Neural progenitor cell (in vitro differentiated cells): ENCODE data around the gene C3orf52. TPM values are rescaled to one million over a fixed set of nuclear protein-coding genes. Genes with fewer than 3 reads are reported as not detected.
A peak's percentile ranks its signal among the peaks of the same experiment; 100 is the strongest.

Experiments
- DNase-seq: peaks from one replicate; pipeline ENCODE4 v3.0.0-alpha.2; 2016; ENCODE audit warnings: low spot score
- H2AFZ ChIP-seq: fragments of 200-600 bp; sonication (generic); replicated peaks from 2 replicates; pipeline ENCODE4 v1.6.1; 2016; ENCODE audit warnings: antibody characterized with exemption
- H3F3A ChIP-seq: fragments of 200-600 bp; sonication (generic); 2 replicates; pipeline ENCODE4 v1.6.1; 2016; ENCODE audit warnings: antibody characterized with exemption, low read depth
- H3K27ac ChIP-seq: fragments of 200-600 bp; sonication (generic); 2 replicates; pipeline ENCODE4 v1.5.1; 2016; ENCODE audit warnings: mild to moderate bottlenecking
- H3K27me3 ChIP-seq: fragments of 200-600 bp; sonication (generic); 2 replicates; pipeline ENCODE4 v1.6.1; 2016; ENCODE audit warnings: mild to moderate bottlenecking, moderate library complexity
- H3K36me3 ChIP-seq: fragments of 200-600 bp; sonication (generic); 2 replicates; pipeline ENCODE4 v1.5.1; 2016
- H3K4me1 ChIP-seq: fragments of 200-600 bp; sonication (generic); 2 replicates; pipeline ENCODE4 v1.6.1; 2016; ENCODE audit warnings: mixed run types
- H3K4me2 ChIP-seq: fragments of 200-600 bp; sonication (generic); 2 replicates; pipeline ENCODE4 v1.6.1; 2016
- H3K4me3 ChIP-seq: fragments of 200-600 bp; sonication (generic); 2 replicates; pipeline ENCODE4 v1.5.1; 2016
- H3K79me2 ChIP-seq: fragments of 200-600 bp; sonication (generic); 2 replicates; pipeline ENCODE4 v1.6.1; 2016; ENCODE audit warnings: low read depth
- H3K9ac ChIP-seq: fragments of 200-600 bp; sonication (generic); 2 replicates; pipeline ENCODE4 v1.6.1; 2016
- H3K9me3 ChIP-seq: fragments of 200-600 bp; sonication (generic); 2 replicates; pipeline ENCODE4 v1.5.1; 2016; ENCODE audit warnings: low read depth
- H4K20me1 ChIP-seq: fragments of 200-600 bp; sonication (generic); 2 replicates; pipeline ENCODE4 v1.6.1; 2016; ENCODE audit warnings: low read depth
- H3K27ac Mint-ChIP-seq: 3 replicates; pipeline ENCODE4 v1.8.0; 2021; ENCODE audit warnings: mixed read lengths
- H3K27me3 Mint-ChIP-seq: 2 replicates; pipeline ENCODE4 v1.8.0; 2022; ENCODE audit warnings: low read depth, mild to moderate bottlenecking, inconsistent platforms, moderate library complexity, mixed read lengths; ENCODE audit not compliant: insufficient read depth
- H3K36me3 Mint-ChIP-seq: 3 replicates; pipeline ENCODE4 v1.8.0; 2021; ENCODE audit warnings: mixed read lengths
- H3K4me1 Mint-ChIP-seq: 3 replicates; pipeline ENCODE4 v1.8.0; 2021; ENCODE audit warnings: mixed read lengths
- H3K4me3 Mint-ChIP-seq: 3 replicates; pipeline ENCODE4 v1.8.0; 2021; ENCODE audit warnings: mild to moderate bottlenecking, moderate library complexity, mixed read lengths
- H3K9me3 Mint-ChIP-seq: 3 replicates; pipeline ENCODE4 v1.8.0; 2020; ENCODE audit warnings: mixed read lengths
- CTCF ChIP-seq: fragments of 200-600 bp; sonication (generic); IDR thresholded peaks from 2 replicates; pipeline ENCODE4 v1.5.1; 2017; ENCODE audit warnings: antibody characterized with exemption, mild to moderate bottlenecking
- EZH2 ChIP-seq: fragments of 200-600 bp; sonication (generic); IDR thresholded peaks from 2 replicates; pipeline ENCODE4 v1.6.1; 2017; ENCODE audit warnings: antibody characterized with exemption, mild to moderate bottlenecking, moderate library complexity
- EZH2phosphoT487 ChIP-seq: fragments of 200-600 bp; sonication (generic); IDR thresholded peaks from 2 replicates; pipeline ENCODE4 v1.6.1; 2017; ENCODE audit warnings: antibody characterized with exemption
- total RNA-seq: library from RNA; depleted of rRNA; stranded (reverse); fragments of >200 nt; gene quantifications from 2 replicates; pipeline ENCODE4 v1.2.3, GENCODE V29; 2015; ENCODE audit warnings: low replicate concordance

Gene C3orf52
- total RNA-seq, 1 donor from 2014 or later = 4.9 TPM

GRCh38 chr3:112132975-112133448, 46.8 kb downstream of the C3orf52 start, which contains the start of gene GCSAM:
Gene GCSAM (minus strand): TSS chr3:112133248. CDS start chr3:112133120, 128 bp downstream.
- Histone ChIP-seq H4K20me1 (no peaks in the 10 kb centered on the region), H2AFZ (no peak within 1 kb of the TSS), H3K27ac (no peak within 1 kb of the TSS), H3K27me3 (no peaks in the 10 kb centered on the region), H3K4me3 (no peak within 1 kb of the TSS), H3F3A (peaks cover 23% of the 10 kb centered on the region), H3K79me2 (no peaks in the 10 kb centered on the region), H3K36me3 (no peaks in the 10 kb centered on the region), H3K9ac (no peak within 1 kb of the TSS), H3K4me1 (peaks cover 35% of the 10 kb centered on the region), H3K4me2 (no peak within 1 kb of the TSS), H3K9me3 (no peaks in the 10 kb centered on the region)
- no peak for DNase-seq
- Mint-ChIP-seq H3K36me3 (no peaks in the 10 kb centered on the region), H3K27me3 (no peaks in the 10 kb centered on the region), H3K4me3 (no peak within 1 kb of the TSS), H3K27ac (peak within 1 kb of the TSS; percentile 72), H3K9me3 (no peaks in the 10 kb centered on the region), H3K4me1 (peaks cover 37% of the 10 kb centered on the region)
- no peak for TF ChIP-seq EZH2phosphoT487

DNA sequence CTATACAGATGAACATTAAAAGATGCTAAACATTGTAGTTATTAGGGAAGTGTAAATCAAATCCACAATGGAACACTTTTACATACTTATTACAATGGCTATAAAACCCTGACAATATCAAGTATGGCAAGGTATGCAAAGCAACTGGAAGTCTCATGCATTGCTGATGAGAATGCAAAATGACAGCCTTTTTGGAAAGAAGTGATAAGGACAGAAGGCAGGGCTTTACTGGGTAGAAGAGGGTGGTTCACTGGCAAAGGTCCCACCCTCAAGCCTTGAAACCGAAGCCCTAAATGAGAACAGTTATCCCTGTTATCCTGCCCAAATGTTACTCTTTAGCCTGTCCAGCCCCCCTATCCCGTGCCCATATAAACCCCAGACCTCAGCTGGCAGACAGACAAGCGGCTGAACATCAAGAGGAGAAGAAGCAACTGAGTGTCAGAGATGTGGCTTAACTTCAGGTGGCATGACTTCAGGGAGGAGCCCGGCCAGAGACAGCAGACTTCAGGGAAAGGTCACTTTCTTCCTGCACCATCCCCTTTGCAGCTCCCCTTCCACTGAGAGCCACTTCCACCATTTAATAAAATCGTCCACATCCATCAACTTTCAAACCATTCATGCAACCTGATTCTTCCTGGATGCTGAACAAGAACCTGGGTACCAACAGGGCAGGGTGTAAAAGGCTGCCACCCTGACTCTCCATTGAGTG, 47.6 kb downstream of the C3orf52 start:
- Histone ChIP-seq H3K27me3 (no peaks in the 10 kb centered on the region), H3K9ac (no peak overlapping the region), H3F3A (peaks cover 31% of the 10 kb centered on the region), H3K4me1 (peaks cover 37% of the 10 kb centered on the region), H3K27ac (no peak overlapping the region), H3K4me3 (no peak overlapping the region), H3K9me3 (no peaks in the 10 kb centered on the region), H2AFZ (no peak overlapping the region), H4K20me1 (no peaks in the 10 kb centered on the region), H3K4me2 (no peak overlapping the region), H3K36me3 (no peaks in the 10 kb centered on the region), H3K79me2 (no peaks in the 10 kb centered on the region)
- Mint-ChIP-seq H3K27ac (peak overlapping the region; percentile 72), H3K4me3 (no peak overlapping the region), H3K36me3 (no peaks in the 10 kb centered on the region), H3K27me3 (no peaks in the 10 kb centered on the region), H3K9me3 (no peaks in the 10 kb centered on the region), H3K4me1 (peaks cover 39% of the 10 kb centered on the region)
- TF ChIP-seq CTCF (no peak), EZH2phosphoT487 (no peak), EZH2 (no peak)
- no peak for DNase-seq

GRCh38 chr3:112134335-112135124, 48.3 kb downstream of the C3orf52 start:
- Mint-ChIP-seq H3K4me3 (no peak overlapping the region), H3K9me3 (no peaks in the 10 kb centered on the region), H3K27me3 (no peaks in the 10 kb centered on the region), H3K4me1 (peaks cover 32% of the 10 kb centered on the region), H3K27ac (no peak overlapping the region), H3K36me3 (no peaks in the 10 kb centered on the region)
- TF ChIP-seq CTCF (no peak), EZH2 (no peak), EZH2phosphoT487 (no peak)
- H3K79me2 ChIP-seq = no peaks in the 10 kb centered on the region
- DNase-seq = no peak
- no peak overlapping the region for H2AFZ ChIP-seq
- no peaks in the 10 kb centered on the region for H4K20me1 ChIP-seq
- H3F3A ChIP-seq = peaks cover 33% of the 10 kb centered on the region
- H3K4me1 ChIP-seq = peaks cover 33% of the 10 kb centered on the region
- H3K9ac ChIP-seq = no peak overlapping the region
- no peak overlapping the region for H3K4me2 ChIP-seq
- no peaks in the 10 kb centered on the region for H3K27me3 ChIP-seq
- no peaks in the 10 kb centered on the region for H3K36me3 ChIP-seq
- H3K27ac ChIP-seq = no peak overlapping the region
- H3K4me3 ChIP-seq = no peak overlapping the region
- H3K9me3 ChIP-seq = no peaks in the 10 kb centered on the region
